Stomach (tissue), 4 donors: ENCODE results near the gene CBFA2T3.

Source experiments
- POLR2A ChIP-seq, 4 donors: fragments of 450-650 bp; IDR thresholded peaks; one replicate each; pipeline ENCODE4 v1.6.1; 2016; ENCODE audit warnings: antibody characterized with exemption in 4 of 4, control low read depth in 2 of 4, mild to moderate bottlenecking in 1 of 4, moderate library complexity in 1 of 4
- TF ChIP-seq, protein P1 (sequence below), 7 experiments: fragments of 450-650 bp in 4 of 7; fragments of 200-600 bp in 3 of 7; sonication (generic) in 3 of 7; IDR thresholded peaks; one replicate each; pipeline ENCODE4 v1.5.1; 2016 to 2019; ENCODE audit warnings: antibody characterized with exemption in 7 of 7, control low read depth in 2 of 7, mild to moderate bottlenecking in 1 of 7

DNA sequence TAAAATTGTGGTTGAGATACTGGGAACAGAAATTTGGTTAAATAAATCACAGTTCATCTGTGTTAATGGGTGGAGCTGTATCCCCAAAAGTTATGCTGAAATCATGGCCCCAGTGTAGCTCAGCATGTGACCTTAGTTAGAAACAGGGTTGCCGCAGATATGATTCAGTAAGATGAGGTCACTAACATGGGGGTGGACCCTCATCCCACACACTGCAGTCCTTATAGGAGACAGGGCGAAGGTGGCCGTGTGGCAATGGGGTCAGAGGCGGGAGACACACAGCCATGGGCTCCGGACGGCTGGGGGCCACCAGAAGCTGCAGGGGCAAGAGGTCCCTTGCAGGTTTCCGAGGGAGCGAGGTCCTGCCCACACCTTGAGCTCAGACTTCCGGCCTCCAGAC is 130.9 kb downstream of the CBFA2T3 start:
- TF ChIP-seq, protein P1, sequence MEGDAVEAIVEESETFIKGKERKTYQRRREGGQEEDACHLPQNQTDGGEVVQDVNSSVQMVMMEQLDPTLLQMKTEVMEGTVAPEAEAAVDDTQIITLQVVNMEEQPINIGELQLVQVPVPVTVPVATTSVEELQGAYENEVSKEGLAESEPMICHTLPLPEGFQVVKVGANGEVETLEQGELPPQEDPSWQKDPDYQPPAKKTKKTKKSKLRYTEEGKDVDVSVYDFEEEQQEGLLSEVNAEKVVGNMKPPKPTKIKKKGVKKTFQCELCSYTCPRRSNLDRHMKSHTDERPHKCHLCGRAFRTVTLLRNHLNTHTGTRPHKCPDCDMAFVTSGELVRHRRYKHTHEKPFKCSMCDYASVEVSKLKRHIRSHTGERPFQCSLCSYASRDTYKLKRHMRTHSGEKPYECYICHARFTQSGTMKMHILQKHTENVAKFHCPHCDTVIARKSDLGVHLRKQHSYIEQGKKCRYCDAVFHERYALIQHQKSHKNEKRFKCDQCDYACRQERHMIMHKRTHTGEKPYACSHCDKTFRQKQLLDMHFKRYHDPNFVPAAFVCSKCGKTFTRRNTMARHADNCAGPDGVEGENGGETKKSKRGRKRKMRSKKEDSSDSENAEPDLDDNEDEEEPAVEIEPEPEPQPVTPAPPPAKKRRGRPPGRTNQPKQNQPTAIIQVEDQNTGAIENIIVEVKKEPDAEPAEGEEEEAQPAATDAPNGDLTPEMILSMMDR (IDR thresholded peaks at IDR 0.05): no peak
- TF ChIP-seq POLR2A (IDR thresholded peaks at IDR 0.05): no peak
